Keratinocyte (primary cell): ENCODE measurements around the gene TARP.

ENCODE experiments used
- CTCF ChIP-seq, 3 experiments: IDR thresholded peaks in 1 of 3; conservative IDR thresholded peaks in 1 of 3; optimal IDR thresholded peaks in 1 of 3; 2 replicates in 2 of 3; 3 replicates in 1 of 3; pipeline versions ENCODE3 to v1.5.1; 2011; ENCODE audit warnings: low read length in 3 of 3, mild to moderate bottlenecking in 3 of 3, moderate library complexity in 2 of 3, control low read depth in 1 of 3, inconsistent platforms in 1 of 3; ENCODE audit not compliant: insufficient read depth in 2 of 3; ENCODE audit errors: extremely low read depth in 1 of 3
- EZH2 ChIP-seq: IDR thresholded peaks from one replicate; pipeline ENCODE4 v1.6.1; 2012; ENCODE audit warnings: inconsistent platforms, mild to moderate bottlenecking, low read length, moderate library complexity

GRCh38 chr7:38296059-38296857, 22.8 kb upstream of the TARP start:
- TF ChIP-seq CTCF (optimal IDR thresholded peaks at IDR 0.05 in 1 of 3, IDR thresholded peaks at IDR 0.05 in 1 of 3, conservative IDR thresholded peaks at IDR 0.05 in 1 of 3; ENCODE audit: extremely low read depth in 1 of 3, insufficient read depth in 2 of 3, low read length in 3 of 3) (no peak), EZH2 (no peak)
